RCC 7860 (cell line): ENCODE measurements around the gene PRDM15.
A peak's percentile ranks its signal among the peaks of the same experiment; 100 is the strongest.
"Not testable (repeated sequence)": the region's sequence is repeated elsewhere in the genome, so short reads cannot be mapped to it uniquely, and the experiment has no call there.

Experiments
- DNase-seq: peaks from one replicate; pipeline ENCODE4 v3.0.0-alpha.2; 2015; ENCODE audit warnings: low spot score
- FAIRE-seq: peaks from 2 replicates; lab custom pipeline; 2012; peaks lifted over from hg19 to GRCh38; lab: Jason Lieb, UNC

PRDM15 gene

GRCh38 chr21:41785262-41785661 lies 93.9 kb downstream of the PRDM15 start:
- FAIRE-seq, DNase-seq: not testable (repeated sequence)

GRCh38 chr21:41784456-41785102 lies 94.6 kb downstream of the PRDM15 start:
- FAIRE-seq, result no peak
- DNase-seq, result no peak

- FAIRE-seq, result peak; percentile 75
- DNase-seq, result peak; percentile 68
Observed at GRCh38 chr21:41783476-41784180, 95.5 kb downstream of the PRDM15 start.

- no peak for DNase-seq
- no peak for FAIRE-seq
Observed at GRCh38 chr21:41781050-41781410, 98.1 kb downstream of the PRDM15 start.

GRCh38 chr21:41780337-41781049 lies 98.7 kb downstream of the PRDM15 start:
- FAIRE-seq (no peak), DNase-seq (no peak)

GRCh38 chr21:41779659-41780058 lies 99.5 kb downstream of the PRDM15 start:
- FAIRE-seq (no peak), DNase-seq (no peak)

- DNase-seq, result no peak
- FAIRE-seq, result no peak
Observed at GRCh38 chr21:41778930-41779600, 100.1 kb downstream of the PRDM15 start.

- DNase-seq, result peak; percentile 67
- FAIRE-seq, result no peak
Observed at GRCh38 chr21:41777951-41778815, 101.0 kb downstream of the PRDM15 start.

GRCh38 chr21:41776778-41777177 lies 102.4 kb downstream of the PRDM15 start:
- DNase-seq (no peak), FAIRE-seq (no peak)

- no peak for FAIRE-seq
- no peak for DNase-seq
Observed at GRCh38 chr21:41775149-41775472, 104.0 kb downstream of the PRDM15 start.

- no peak for DNase-seq
- FAIRE-seq, result no peak
Observed at GRCh38 chr21:41774467-41775148, 104.5 kb downstream of the PRDM15 start.

GRCh38 chr21:41772351-41773080 lies 106.6 kb downstream of the PRDM15 start:
- FAIRE-seq, result no peak
- no peak for DNase-seq

- DNase-seq (no peak), FAIRE-seq (no peak)
Observed at GRCh38 chr21:41771625-41771945, 107.6 kb downstream of the PRDM15 start.

GRCh38 chr21:41770901-41771624 lies 108.1 kb downstream of the PRDM15 start:
- FAIRE-seq (no peak), DNase-seq (no peak)

GRCh38 chr21:41769933-41770332 lies 109.2 kb downstream of the PRDM15 start:
- no peak for FAIRE-seq
- DNase-seq, result no peak

- DNase-seq (no peak), FAIRE-seq (no peak)
Observed at GRCh38 chr21:41769521-41769920, 109.6 kb downstream of the PRDM15 start.

- no peak for FAIRE-seq
- no peak for DNase-seq
Observed at GRCh38 chr21:41769111-41769510, 110.0 kb downstream of the PRDM15 start.

- DNase-seq (peak; percentile 96), FAIRE-seq (no peak)
Observed at GRCh38 chr21:41768437-41769042, 110.6 kb downstream of the PRDM15 start.
